Ascending aorta (tissue), 2 donors: Measurements from ENCODE around the gene STX7. TPM values are rescaled to one million over a fixed set of nuclear protein-coding genes. Genes with fewer than 3 reads are reported as not detected.

ENCODE experiments used
- DNase-seq, 2 donors: peaks; one replicate each; pipeline ENCODE4 v3.0.0-alpha.2; 2019; ENCODE audit warnings: low spot score in 2 of 2
- H3K27ac ChIP-seq, 2 donors: fragments of 200-600 bp; sonication (generic); one replicate each; pipeline ENCODE4 v1.5.1; 2016 to 2017; ENCODE audit warnings: mild to moderate bottlenecking in 1 of 2
- H3K27me3 ChIP-seq: fragments of 200-600 bp; sonication (generic); one replicate; pipeline ENCODE4 v1.5.1; 2017
- H3K36me3 ChIP-seq, 2 donors: fragments of 200-600 bp; sonication (generic); one replicate each; pipeline ENCODE4 v1.5.1; 2016
- H3K4me1 ChIP-seq, 2 donors: fragments of 200-600 bp; sonication (generic); one replicate each; pipeline ENCODE4 v1.5.1; 2016 to 2017; ENCODE audit warnings: mild to moderate bottlenecking in 1 of 2
- H3K4me3 ChIP-seq, 2 donors: fragments of 200-600 bp; sonication (generic); one replicate each; pipeline ENCODE4 v1.5.1; 2016 to 2017; ENCODE audit warnings: mild to moderate bottlenecking in 1 of 2
- H3K9me3 ChIP-seq, 2 donors: fragments of 200-600 bp; sonication (generic); one replicate each; pipeline ENCODE4 v1.5.1; 2016
- CTCF ChIP-seq, 3 experiments: fragments of 200-600 bp in 2 of 3; fragments of 450-650 bp in 1 of 3; sonication (generic) in 2 of 3; IDR thresholded peaks; one replicate each; pipeline ENCODE4 v1.5.1; 2016 to 2019; ENCODE audit warnings: antibody characterized with exemption in 3 of 3, mild to moderate bottlenecking in 1 of 3, moderate library complexity in 1 of 3
- intact Hi-C: fragments of 100-400 bp; cut with DNase I; formaldehyde crosslinking; loops from one replicate; pipeline ENCODE4 v1.15.1; 2023
- total RNA-seq: library from RNA; depleted of rRNA; stranded (reverse); fragments of >200 nt; gene quantifications from one replicate; pipeline ENCODE4 v1.1.0, GENCODE V29; 2016

The STX7 gene
- total RNA-seq, 1 donor from 2014 or later, result 18.3 TPM

GRCh38 chr6:132496519-132497180, 16.3 kb downstream of the STX7 start:
- Histone ChIP-seq H3K36me3 (peaks cover 8 to 25% of the 10 kb centered on the region in 2 donors), H3K27ac (no peak overlapping the region), H3K4me3 (no peak overlapping the region), H3K4me1 (peaks cover 0 to 25% of the 10 kb centered on the region in 2 donors), H3K9me3 (no peaks in the 10 kb centered on the region), H3K27me3 (no peaks in the 10 kb centered on the region)
- intact Hi-C loops, result loop anchor here (10.0 kb wide), 1 partner anchor 872 kb away; the partner anchor contains the start of gene MED23
- no peak for DNase-seq
- TF ChIP-seq CTCF (IDR thresholded peaks at IDR 0.05), result no peak

- intact Hi-C loops, result loop anchor here (10.0 kb wide), 1 partner anchor 871 kb away; the partner anchor contains the start of gene MED23
- Histone ChIP-seq H3K27ac (no peak overlapping the region), H3K27me3 (no peaks in the 10 kb centered on the region), H3K4me3 (no peak overlapping the region), H3K4me1 (peaks cover 3 to 31% of the 10 kb centered on the region in 2 donors), H3K36me3 (peaks cover 0 to 18% of the 10 kb centered on the region in 2 donors), H3K9me3 (no peaks in the 10 kb centered on the region)
- no peak for TF ChIP-seq CTCF (IDR thresholded peaks at IDR 0.05)
- DNase-seq, result no peak
These were observed 17.3 kb downstream of the STX7 start for GRCh38 chr6:132495604-132496079.

GRCh38 chr6:132494954-132495353, 18.0 kb downstream of the STX7 start:
- Histone ChIP-seq H3K27ac (no peak overlapping the region), H3K4me1 (peaks cover 8 to 38% of the 10 kb centered on the region in 2 donors), H3K4me3 (no peak overlapping the region), H3K36me3 (peaks cover 0 to 12% of the 10 kb centered on the region in 2 donors), H3K27me3 (no peaks in the 10 kb centered on the region), H3K9me3 (no peaks in the 10 kb centered on the region)
- DNase-seq, result no peak
- no peak for TF ChIP-seq CTCF (IDR thresholded peaks at IDR 0.05)
- intact Hi-C loops, result loop anchor here (10.0 kb wide), 1 partner anchor 870 kb away; the partner anchor contains the start of gene MED23

- Histone ChIP-seq H3K27me3 (no peaks in the 10 kb centered on the region), H3K36me3 (no peaks in the 10 kb centered on the region), H3K4me1 (peaks cover 8 to 38% of the 10 kb centered on the region in 2 donors), H3K27ac (peak overlapping the region; percentile 70 to 77), H3K9me3 (no peaks in the 10 kb centered on the region), H3K4me3 (no peak overlapping the region)
- intact Hi-C loops, result loop anchor here (2.0 to 10.0 kb wide), 2 partner anchors 21 to 867 kb away; partner anchors contain the start of genes MED23 and STX7
- TF ChIP-seq CTCF (IDR thresholded peaks at IDR 0.05), result no peak
- DNase-seq, result no peak
These were observed 21.0 kb downstream of the STX7 start for GRCh38 chr6:132491881-132492280.

- peak in 1 of 2 donors; percentile 70 for DNase-seq
- Histone ChIP-seq H3K4me1 (peaks cover 8 to 34% of the 10 kb centered on the region in 2 donors), H3K27me3 (no peaks in the 10 kb centered on the region), H3K27ac (peak overlapping the region; percentile 70 to 77), H3K36me3 (no peaks in the 10 kb centered on the region), H3K9me3 (no peaks in the 10 kb centered on the region), H3K4me3 (no peak overlapping the region)
- no peak for TF ChIP-seq CTCF (IDR thresholded peaks at IDR 0.05)
- intact Hi-C loops, result loop anchor here (2.0 to 10.0 kb wide), 2 partner anchors 21 to 867 kb away; partner anchors contain the start of genes MED23 and STX7
These were observed 21.6 kb downstream of the STX7 start for GRCh38 chr6:132491303-132491702.
